Measurements from ENCODE around the gene IGSF10.

The IGSF10 gene

DNA sequence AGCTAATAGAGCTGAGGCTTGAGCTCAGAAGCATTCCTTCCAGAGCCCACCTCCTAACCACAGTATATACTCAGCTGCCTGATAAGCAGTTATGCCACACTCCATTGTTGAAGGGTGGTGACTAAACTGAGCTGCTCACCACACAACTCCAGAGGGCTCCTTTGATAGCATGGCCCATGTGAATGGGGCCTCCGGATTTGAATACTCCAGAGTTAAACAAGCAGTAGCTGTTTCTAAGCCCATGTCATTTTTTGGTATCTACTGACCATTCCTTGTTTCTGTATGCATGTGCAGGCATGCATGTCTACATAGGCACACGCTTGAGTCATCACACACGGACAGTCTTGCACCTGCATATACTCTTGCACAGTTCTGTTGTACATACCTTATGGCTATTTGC is 28.9 kb downstream of the IGSF10 start:
- H3K4me3 ChIP-seq (ENCODE audit: low read depth, low read length) = no peak overlapping the region
- DNase-seq (ENCODE audit: low read depth) = peak; percentile 53
- no peak for TF ChIP-seq MYC (IDR thresholded peaks at IDR 0.05; ENCODE audit: low read depth, low read length)
- TF ChIP-seq, protein P1, sequence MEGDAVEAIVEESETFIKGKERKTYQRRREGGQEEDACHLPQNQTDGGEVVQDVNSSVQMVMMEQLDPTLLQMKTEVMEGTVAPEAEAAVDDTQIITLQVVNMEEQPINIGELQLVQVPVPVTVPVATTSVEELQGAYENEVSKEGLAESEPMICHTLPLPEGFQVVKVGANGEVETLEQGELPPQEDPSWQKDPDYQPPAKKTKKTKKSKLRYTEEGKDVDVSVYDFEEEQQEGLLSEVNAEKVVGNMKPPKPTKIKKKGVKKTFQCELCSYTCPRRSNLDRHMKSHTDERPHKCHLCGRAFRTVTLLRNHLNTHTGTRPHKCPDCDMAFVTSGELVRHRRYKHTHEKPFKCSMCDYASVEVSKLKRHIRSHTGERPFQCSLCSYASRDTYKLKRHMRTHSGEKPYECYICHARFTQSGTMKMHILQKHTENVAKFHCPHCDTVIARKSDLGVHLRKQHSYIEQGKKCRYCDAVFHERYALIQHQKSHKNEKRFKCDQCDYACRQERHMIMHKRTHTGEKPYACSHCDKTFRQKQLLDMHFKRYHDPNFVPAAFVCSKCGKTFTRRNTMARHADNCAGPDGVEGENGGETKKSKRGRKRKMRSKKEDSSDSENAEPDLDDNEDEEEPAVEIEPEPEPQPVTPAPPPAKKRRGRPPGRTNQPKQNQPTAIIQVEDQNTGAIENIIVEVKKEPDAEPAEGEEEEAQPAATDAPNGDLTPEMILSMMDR (IDR thresholded peaks at IDR 0.05; ENCODE audit: low read depth, low read length) = no peak

GRCh38 chr3:151430821-151431484 is 29.9 kb downstream of the IGSF10 start:
- TF ChIP-seq POLR2A (IDR thresholded peaks at IDR 0.05; ENCODE audit: extremely low read depth, insufficient read length) (no peak), MYC (IDR thresholded peaks at IDR 0.05; ENCODE audit: low read depth, low read length) (no peak)
- TF ChIP-seq, protein P2, sequence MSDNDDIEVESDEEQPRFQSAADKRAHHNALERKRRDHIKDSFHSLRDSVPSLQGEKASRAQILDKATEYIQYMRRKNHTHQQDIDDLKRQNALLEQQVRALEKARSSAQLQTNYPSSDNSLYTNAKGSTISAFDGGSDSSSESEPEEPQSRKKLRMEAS (IDR thresholded peaks at IDR 0.05; ENCODE audit: low read depth, low read length) = no peak
- TF ChIP-seq, protein P1 (IDR thresholded peaks at IDR 0.05; ENCODE audit: low read depth, low read length) = no peak
- H3K4me3 ChIP-seq (ENCODE audit: low read depth, low read length) = no peak overlapping the region
- no peak for DNase-seq (ENCODE audit: low read depth)

GRCh38 chr3:151428386-151428785 is 32.5 kb downstream of the IGSF10 start:
- DNase-seq (ENCODE audit: low read depth) = no peak

GRCh38 chr3:151426341-151426657 is 34.6 kb downstream of the IGSF10 start:
- DNase-seq (ENCODE audit: low read depth) = peak; percentile 41
- TF ChIP-seq MYC (IDR thresholded peaks at IDR 0.05; ENCODE audit: low read depth, low read length) = no peak
- TF ChIP-seq, protein P1 (IDR thresholded peaks at IDR 0.05; ENCODE audit: low read depth, low read length) = no peak
- TF ChIP-seq, protein P2 (IDR thresholded peaks at IDR 0.05; ENCODE audit: low read depth, low read length) = no peak
- no peak for TF ChIP-seq POLR2A (IDR thresholded peaks at IDR 0.05; ENCODE audit: extremely low read depth, insufficient read length)
- no peak overlapping the region for H3K4me3 ChIP-seq (ENCODE audit: low read depth, low read length)

More at GRCh38 chr3:151428386-151428785, 32.5 kb downstream of the IGSF10 start:
- H3K4me3 ChIP-seq (ENCODE audit: low read depth, low read length) = no peak overlapping the region
- TF ChIP-seq POLR2A (IDR thresholded peaks at IDR 0.05; ENCODE audit: extremely low read depth, insufficient read length) = no peak
- TF ChIP-seq, protein P1 (IDR thresholded peaks at IDR 0.05; ENCODE audit: low read depth, low read length) = no peak
- TF ChIP-seq, protein P2 (IDR thresholded peaks at IDR 0.05; ENCODE audit: low read depth, low read length) = no peak
- no peak for TF ChIP-seq MYC (IDR thresholded peaks at IDR 0.05; ENCODE audit: low read depth, low read length)

DNA sequence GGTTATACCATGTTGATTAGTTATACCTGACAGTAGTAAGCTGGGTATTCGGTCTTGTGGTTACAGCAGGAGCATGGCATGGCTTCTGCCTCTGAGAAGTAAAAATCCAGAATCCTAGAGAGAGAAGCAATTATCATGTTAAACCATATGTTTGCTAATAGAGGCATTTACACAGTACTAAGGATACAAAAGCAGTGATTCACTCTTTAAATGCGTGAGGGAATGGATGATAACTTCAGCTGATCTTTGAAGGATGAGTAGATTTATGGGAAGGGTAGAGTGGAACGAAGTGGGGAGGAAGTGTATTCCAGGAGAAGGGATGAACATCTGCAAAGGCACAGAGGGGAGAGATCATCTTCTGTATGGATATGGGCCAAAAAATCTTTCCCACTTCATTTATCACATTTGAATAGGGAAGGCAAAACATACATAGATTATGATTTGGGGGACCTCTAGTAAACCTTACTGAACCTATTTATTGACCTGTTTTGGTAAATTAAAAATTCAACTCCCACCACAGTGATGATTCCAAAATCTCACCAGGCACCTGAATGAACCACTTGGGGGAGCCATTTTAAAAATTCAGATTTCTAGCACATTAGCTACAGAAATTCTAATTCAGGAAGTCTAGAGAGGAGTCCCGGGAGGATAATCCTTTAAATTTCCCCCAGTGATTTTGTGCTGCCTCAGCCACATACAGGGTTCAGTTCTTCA is 35.1 kb downstream of the IGSF10 start:
- DNase-seq (ENCODE audit: low read depth) = no peak

More for the DNA sequence above, 35.1 kb downstream of the IGSF10 start:
- TF ChIP-seq, protein P2 (IDR thresholded peaks at IDR 0.05; ENCODE audit: low read depth, low read length) = no peak
- no peak for TF ChIP-seq MYC (IDR thresholded peaks at IDR 0.05; ENCODE audit: low read depth, low read length)
- TF ChIP-seq, protein P1 (IDR thresholded peaks at IDR 0.05; ENCODE audit: low read depth, low read length) = peak; percentile 22
- no peak overlapping the region for H3K4me3 ChIP-seq (ENCODE audit: low read depth, low read length)

Measured in NB4 (cell line).